Measurements from ENCODE around the gene GABBR2.

GABBR2 gene

DNA sequence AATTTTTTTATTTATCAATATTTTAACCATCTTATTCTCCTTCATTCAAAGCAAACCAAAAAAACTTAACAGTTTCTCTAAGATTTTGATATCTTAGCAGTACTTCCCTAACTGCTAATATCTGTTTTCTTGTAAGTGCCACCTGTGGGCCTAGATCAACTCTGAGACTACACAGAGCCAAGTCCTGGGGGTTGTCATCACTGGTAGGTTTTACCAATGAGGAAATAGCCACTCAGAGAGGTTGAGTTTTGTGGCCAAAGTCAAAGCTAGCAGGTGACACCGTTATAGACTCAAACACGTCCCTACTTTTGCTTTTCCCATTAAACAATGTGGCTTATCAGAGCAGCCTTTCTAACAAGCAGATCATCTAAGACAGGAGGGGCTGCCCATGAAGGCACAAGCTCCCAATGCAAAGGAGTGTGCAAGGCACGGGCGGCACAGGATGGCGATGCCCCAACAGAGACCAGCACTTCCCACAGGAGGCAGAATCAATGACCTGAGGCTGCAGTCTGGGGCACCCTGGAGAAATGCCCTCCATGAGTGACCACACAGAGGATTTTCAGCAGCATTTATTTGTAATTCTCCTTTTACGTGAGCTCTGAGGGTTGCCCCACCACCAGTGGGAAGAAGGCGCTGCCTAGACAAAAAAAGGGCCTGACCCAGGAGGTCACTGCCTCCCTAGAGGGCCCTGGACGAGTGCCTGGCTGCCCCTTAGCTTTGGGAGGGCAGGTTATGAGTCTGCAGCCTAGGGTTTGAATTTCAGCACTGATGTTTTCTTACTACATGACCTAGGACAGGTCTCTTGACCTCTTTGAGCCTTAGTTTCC, 460.7 kb downstream of the GABBR2 start:
- TF ChIP-seq ZNF274 (IDR thresholded peaks at IDR 0.05; ENCODE audit: low read depth, low read length): no peak
- H3K4me3 ChIP-seq (ENCODE audit: low read length): no peak overlapping the region

DNA sequence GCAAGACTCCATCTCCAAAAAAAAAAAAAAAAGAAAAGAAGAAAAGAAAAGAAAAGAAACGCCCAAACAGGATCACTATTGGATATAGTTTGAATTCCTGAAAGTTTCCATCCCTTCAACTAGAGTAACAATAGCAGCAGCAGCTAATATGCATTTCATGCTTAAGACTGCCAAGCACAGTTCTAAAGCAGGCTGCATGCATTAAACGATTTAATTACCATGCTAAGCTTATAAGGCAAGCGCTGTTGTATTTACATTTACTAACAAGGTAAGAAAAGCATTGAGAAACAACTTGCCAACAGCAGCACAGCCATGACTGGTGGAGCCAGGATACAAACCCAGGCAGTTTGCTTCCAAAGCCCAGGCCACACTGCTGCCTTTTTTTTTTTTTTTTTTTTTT, 466.3 kb downstream of the GABBR2 start:
- no peak for TF ChIP-seq ZNF274 (IDR thresholded peaks at IDR 0.05; ENCODE audit: low read depth, low read length)
- no peak overlapping the region for H3K4me3 ChIP-seq (ENCODE audit: low read length)

DNA sequence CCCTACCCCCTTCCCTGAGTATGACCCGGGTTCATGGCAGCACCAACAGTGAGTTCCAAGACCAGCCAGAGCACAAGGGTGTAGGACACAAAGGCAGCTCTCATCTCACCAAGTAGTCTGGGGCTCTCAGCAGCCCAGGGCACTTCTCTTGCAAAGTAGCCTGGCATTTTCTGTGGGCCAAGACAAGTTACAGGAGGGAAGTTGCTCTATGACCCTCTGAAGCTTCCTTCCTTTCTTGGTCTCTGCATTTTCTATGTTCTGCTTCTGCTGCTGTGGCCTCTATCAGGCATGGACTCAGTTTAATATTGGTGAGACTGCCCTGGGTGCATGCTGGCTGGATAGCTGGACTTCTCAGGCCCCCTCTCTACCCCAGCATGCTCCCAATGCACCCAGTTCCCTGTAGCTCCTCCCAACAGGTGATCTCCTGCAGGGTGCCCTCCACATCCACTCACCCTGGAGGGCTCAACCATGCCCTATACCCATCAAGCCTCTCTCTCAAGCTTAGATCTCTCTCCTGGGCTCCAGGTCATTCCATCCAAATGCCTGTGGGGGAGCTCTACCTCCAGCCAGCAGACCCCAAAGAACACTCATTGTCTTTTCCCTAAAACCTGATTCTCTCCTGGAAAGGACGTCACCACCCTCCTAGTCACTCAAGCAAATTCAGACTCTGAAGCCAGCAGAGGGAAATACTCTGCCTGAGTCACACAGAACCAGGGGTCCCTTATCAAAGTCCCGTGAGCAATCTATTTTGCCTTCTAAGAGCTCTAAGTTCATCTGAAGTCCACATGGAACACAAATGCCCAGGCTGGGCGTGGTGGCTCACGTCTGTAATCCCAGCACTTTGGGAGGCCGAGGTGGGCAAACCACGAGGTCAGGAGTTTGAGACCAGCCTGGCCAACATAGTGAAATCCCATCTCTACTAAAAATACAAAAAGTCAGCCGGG, 467.1 kb downstream of the GABBR2 start:
- TF ChIP-seq ZNF274 (IDR thresholded peaks at IDR 0.05; ENCODE audit: low read depth, low read length): no peak
- H3K4me3 ChIP-seq (ENCODE audit: low read length): no peak overlapping the region

DNA sequence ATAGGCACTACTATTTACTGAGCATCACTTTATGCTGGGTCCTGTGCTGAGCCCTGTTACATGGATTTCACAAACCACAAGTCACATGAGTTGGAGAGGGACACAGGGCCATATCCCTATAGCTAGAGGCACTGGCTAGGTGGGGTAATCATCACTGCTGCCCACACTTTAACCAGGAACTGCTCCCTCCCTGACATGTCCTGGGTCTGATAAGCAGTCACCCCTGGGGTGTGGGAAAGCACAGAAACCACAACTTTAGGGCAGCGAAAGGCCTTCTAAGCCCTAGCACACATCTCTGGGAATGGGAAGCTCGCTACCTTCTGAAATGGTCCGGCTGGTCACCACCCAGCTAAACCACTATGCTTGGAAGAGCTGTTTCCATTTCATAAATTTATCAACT, 468.3 kb downstream of the GABBR2 start:
- no peak for TF ChIP-seq ZNF274 (IDR thresholded peaks at IDR 0.05; ENCODE audit: low read depth, low read length)

More for the DNA sequence above, 468.3 kb downstream of the GABBR2 start:
- H3K4me3 ChIP-seq (ENCODE audit: low read length): no peak overlapping the region
